ENCODE results near the gene SNX10. TPM values are rescaled to one million over a fixed set of nuclear protein-coding genes. Genes with fewer than 3 reads are reported as not detected.

Gene SNX10
- polyA plus RNA-seq, 1 donor (not counting 4 experiments of a cell fraction or from before 2014, with no cell fraction given): 7.0 TPM

DNA sequence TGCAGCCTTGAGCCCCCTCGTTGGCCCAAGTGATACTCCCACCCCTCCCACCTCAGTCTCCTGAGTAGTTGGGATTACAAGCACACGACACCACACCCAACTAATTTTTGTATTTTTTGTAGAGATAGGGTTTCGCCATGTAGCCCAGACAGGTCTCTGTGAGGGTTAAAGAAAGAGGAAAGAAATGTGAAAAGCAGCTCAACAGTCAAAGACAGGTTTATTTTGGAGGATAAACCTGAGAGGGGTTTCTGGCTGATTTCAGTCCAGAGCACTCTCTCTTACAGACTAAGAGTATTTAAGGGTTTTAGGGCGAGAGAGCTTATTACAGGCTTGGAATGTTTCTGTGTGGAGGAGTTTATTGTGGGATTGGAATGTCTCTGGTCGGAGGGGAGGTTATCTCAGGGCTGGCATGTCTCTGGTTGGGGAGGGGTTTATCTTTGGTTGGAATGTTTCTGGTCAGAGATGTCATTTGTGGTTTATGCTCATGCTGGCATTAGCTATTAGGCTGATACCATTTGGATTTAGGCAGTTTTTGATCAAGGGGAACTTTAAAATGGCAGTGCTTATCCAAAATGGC, 26.1 kb upstream of the SNX10 start:
- Histone ChIP-seq H3K79me2 (ENCODE audit: control insufficient read depth, insufficient read depth, low read length) (no peaks in the 10 kb centered on the region), H3K9me3 (ENCODE audit: control insufficient read depth, low read depth, low read length) (no peaks in the 10 kb centered on the region), H3K9ac (ENCODE audit: control insufficient read depth, extremely low read depth, insufficient read depth, low read length) (no peak overlapping the region), H2AFZ (ENCODE audit: control insufficient read depth, low read length) (no peak overlapping the region), H3K27me3 (ENCODE audit: control insufficient read depth, extremely low read depth, insufficient read depth, low read length) (no peaks in the 10 kb centered on the region), H3K4me2 (ENCODE audit: control insufficient read depth, extremely low read depth, insufficient read depth, low read depth, low read length) (no peak overlapping the region), H3K9me1 (ENCODE audit: control insufficient read depth, extremely low read depth, insufficient read depth, low read length) (no peaks in the 10 kb centered on the region), H4K20me1 (ENCODE audit: control insufficient read depth, extremely low read depth, insufficient read depth, low read length) (no peaks in the 10 kb centered on the region), H3K4me1 (ENCODE audit: control insufficient read depth, extremely low read depth, insufficient read depth, low read length) (no peaks in the 10 kb centered on the region), H3K36me3 (ENCODE audit: control insufficient read depth in 2 of 2, extremely low read depth in 1 of 2, insufficient read depth in 2 of 2, low read length in 2 of 2) (no peaks in the 10 kb centered on the region), H3K4me3 (ENCODE audit: control insufficient read depth in 2 of 3, extremely low read depth in 1 of 3, insufficient read depth in 2 of 3, low read depth in 1 of 3, low read length in 3 of 3) (no peak overlapping the region), H3K27ac (ENCODE audit: control insufficient read depth, insufficient read depth, low read length) (no peak overlapping the region)
- TF ChIP-seq, protein P1, sequence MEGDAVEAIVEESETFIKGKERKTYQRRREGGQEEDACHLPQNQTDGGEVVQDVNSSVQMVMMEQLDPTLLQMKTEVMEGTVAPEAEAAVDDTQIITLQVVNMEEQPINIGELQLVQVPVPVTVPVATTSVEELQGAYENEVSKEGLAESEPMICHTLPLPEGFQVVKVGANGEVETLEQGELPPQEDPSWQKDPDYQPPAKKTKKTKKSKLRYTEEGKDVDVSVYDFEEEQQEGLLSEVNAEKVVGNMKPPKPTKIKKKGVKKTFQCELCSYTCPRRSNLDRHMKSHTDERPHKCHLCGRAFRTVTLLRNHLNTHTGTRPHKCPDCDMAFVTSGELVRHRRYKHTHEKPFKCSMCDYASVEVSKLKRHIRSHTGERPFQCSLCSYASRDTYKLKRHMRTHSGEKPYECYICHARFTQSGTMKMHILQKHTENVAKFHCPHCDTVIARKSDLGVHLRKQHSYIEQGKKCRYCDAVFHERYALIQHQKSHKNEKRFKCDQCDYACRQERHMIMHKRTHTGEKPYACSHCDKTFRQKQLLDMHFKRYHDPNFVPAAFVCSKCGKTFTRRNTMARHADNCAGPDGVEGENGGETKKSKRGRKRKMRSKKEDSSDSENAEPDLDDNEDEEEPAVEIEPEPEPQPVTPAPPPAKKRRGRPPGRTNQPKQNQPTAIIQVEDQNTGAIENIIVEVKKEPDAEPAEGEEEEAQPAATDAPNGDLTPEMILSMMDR (optimal IDR thresholded peaks at IDR 0.05 in 1 of 3, IDR thresholded peaks at IDR 0.05 in 1 of 3, conservative IDR thresholded peaks at IDR 0.05 in 1 of 3; ENCODE audit: extremely low read depth in 1 of 3, insufficient read depth in 2 of 3, low read length in 3 of 3): no peak
- no peak for TF ChIP-seq EZH2 (IDR thresholded peaks at IDR 0.05; ENCODE audit: low read length)
- dilution Hi-C loops (cut with MboI; ENCODE audit: extremely low pct_ligation_motif_present, low sequenced_read_pairs): no loop called here
- FAIRE-seq: no peak
- DNase-seq (ENCODE audit: low read depth, low spot score): no peak

DNA sequence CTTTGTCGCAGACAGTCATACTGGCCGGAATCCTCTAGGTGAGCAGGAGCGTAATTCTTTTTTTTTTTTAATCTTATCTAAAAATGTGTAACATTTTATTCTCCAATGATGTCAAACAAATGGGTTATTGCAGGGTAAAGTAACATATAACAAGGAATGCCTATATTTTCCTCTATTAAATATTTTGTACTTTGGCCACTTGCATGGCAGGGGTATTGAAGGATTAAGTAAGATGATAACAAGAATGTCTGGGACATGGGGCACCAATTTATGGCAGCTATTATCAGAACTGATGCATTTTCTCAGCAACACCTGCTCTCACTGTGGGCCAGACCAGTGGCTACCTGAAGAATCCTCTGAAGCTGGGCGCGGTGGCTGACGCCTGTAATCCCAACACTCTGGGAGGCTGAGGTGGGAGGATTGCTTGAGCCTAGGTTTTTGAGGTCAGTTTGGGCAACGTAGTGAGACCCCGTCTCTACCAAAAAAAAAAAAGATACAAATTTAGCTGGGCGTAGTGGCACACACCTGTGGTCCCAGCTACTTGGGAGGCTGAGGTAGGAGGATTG, 24.0 kb upstream of the SNX10 start:
- no peak for FAIRE-seq
- Histone ChIP-seq H3K79me2 (ENCODE audit: control insufficient read depth, insufficient read depth, low read length) (no peaks in the 10 kb centered on the region), H3K9me1 (ENCODE audit: control insufficient read depth, extremely low read depth, insufficient read depth, low read length) (no peaks in the 10 kb centered on the region), H3K9ac (ENCODE audit: control insufficient read depth, extremely low read depth, insufficient read depth, low read length) (no peak overlapping the region), H3K36me3 (ENCODE audit: control insufficient read depth in 2 of 2, extremely low read depth in 1 of 2, insufficient read depth in 2 of 2, low read length in 2 of 2) (no peaks in the 10 kb centered on the region), H3K9me3 (ENCODE audit: control insufficient read depth, low read depth, low read length) (no peaks in the 10 kb centered on the region), H4K20me1 (ENCODE audit: control insufficient read depth, extremely low read depth, insufficient read depth, low read length) (no peaks in the 10 kb centered on the region), H3K4me2 (ENCODE audit: control insufficient read depth, extremely low read depth, insufficient read depth, low read depth, low read length) (no peak overlapping the region), H3K27ac (ENCODE audit: control insufficient read depth, insufficient read depth, low read length) (no peak overlapping the region), H2AFZ (ENCODE audit: control insufficient read depth, low read length) (no peak overlapping the region), H3K27me3 (ENCODE audit: control insufficient read depth, extremely low read depth, insufficient read depth, low read length) (no peaks in the 10 kb centered on the region), H3K4me1 (ENCODE audit: control insufficient read depth, extremely low read depth, insufficient read depth, low read length) (no peaks in the 10 kb centered on the region), H3K4me3 (ENCODE audit: control insufficient read depth in 2 of 3, extremely low read depth in 1 of 3, insufficient read depth in 2 of 3, low read depth in 1 of 3, low read length in 3 of 3) (no peak overlapping the region)
- TF ChIP-seq, protein P1 (optimal IDR thresholded peaks at IDR 0.05 in 1 of 3, IDR thresholded peaks at IDR 0.05 in 1 of 3, conservative IDR thresholded peaks at IDR 0.05 in 1 of 3; ENCODE audit: extremely low read depth in 1 of 3, insufficient read depth in 2 of 3, low read length in 3 of 3): no peak
- no peak for TF ChIP-seq EZH2 (IDR thresholded peaks at IDR 0.05; ENCODE audit: low read length)
- DNase-seq (ENCODE audit: low read depth, low spot score): no peak
- dilution Hi-C loops (cut with MboI; ENCODE audit: extremely low pct_ligation_motif_present, low sequenced_read_pairs): no loop called here

Data from keratinocyte (primary cell).